HCT116 (cell line): ENCODE results near the gene PRSS36.

Experiments
- CEBPB ChIP-seq: IDR thresholded peaks from 2 replicates; pipeline ENCODE4 v1.6.1; 2012; ENCODE audit warnings: low read depth
- EGR1 ChIP-seq: IDR thresholded peaks from 2 replicates; pipeline ENCODE4 v1.6.1; 2012; ENCODE audit warnings: low read depth
- EZH2 ChIP-seq: fragments of 200-600 bp; sonication (generic); IDR thresholded peaks from 2 replicates; pipeline ENCODE4 v1.6.1; 2017; ENCODE audit warnings: antibody characterized with exemption, mixed run types
- EZH2phosphoT487 ChIP-seq: fragments of 200-600 bp; IDR thresholded peaks from 2 replicates; pipeline ENCODE4 v1.6.1; 2018; ENCODE audit warnings: antibody characterized with exemption, borderline replicate concordance
- TCF7L2 ChIP-seq: IDR thresholded peaks from 2 replicates; pipeline ENCODE4 v1.7.0; 2011; ENCODE audit warnings: borderline replicate concordance, inconsistent platforms; ENCODE audit not compliant: insufficient read depth, insufficient read length; ENCODE audit errors: extremely low read depth
- YY1 ChIP-seq: IDR thresholded peaks from 2 replicates; pipeline ENCODE4 v1.6.1; 2011; ENCODE audit warnings: low read length, low read depth, moderate library complexity, mild to moderate bottlenecking; ENCODE audit not compliant: insufficient replicate concordance; ENCODE audit errors: extremely low read depth
- TF ChIP-seq, protein P1 (sequence below), 3 experiments: fragments of 200-600 bp in 1 of 3; sonication (generic) in 1 of 3; IDR thresholded peaks in 2 of 3; conservative IDR thresholded peaks in 1 of 3; 2 replicates each; pipeline ENCODE4 v1.5.1; 2012 to 2017; ENCODE audit warnings: low read depth in 2 of 3, low read length in 2 of 3, antibody characterized with exemption in 1 of 3, borderline replicate concordance in 1 of 3, control low read depth in 1 of 3, mild to moderate bottlenecking in 1 of 3, mixed read lengths in 1 of 3, mixed run types in 1 of 3, moderate library complexity in 1 of 3; ENCODE audit not compliant: insufficient read depth in 1 of 3
- TF ChIP-seq, protein P2 (sequence below): IDR thresholded peaks from 2 replicates; pipeline ENCODE4 v1.6.1; 2012

DNA sequence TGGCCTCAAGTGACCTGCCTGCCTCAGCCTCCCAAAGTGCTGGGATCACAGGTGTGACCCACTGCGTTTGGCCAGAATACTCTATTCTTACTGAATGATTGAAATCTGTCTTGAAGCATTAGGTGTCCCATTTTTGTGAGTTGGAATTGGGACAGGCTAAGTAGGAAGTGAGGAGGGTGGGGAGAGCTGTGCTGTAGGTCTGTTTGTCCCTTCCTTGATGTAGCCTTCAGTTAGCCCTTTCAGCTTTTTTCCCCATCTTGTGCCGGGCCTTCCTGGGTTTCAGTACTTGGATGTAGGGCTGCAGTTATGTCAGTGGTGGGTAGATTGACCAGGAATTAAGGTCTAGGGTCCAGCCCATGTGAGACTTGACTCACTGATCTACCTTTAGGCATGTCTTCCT lies 44.0 kb upstream of the PRSS36 start:
- TF ChIP-seq, protein P1, sequence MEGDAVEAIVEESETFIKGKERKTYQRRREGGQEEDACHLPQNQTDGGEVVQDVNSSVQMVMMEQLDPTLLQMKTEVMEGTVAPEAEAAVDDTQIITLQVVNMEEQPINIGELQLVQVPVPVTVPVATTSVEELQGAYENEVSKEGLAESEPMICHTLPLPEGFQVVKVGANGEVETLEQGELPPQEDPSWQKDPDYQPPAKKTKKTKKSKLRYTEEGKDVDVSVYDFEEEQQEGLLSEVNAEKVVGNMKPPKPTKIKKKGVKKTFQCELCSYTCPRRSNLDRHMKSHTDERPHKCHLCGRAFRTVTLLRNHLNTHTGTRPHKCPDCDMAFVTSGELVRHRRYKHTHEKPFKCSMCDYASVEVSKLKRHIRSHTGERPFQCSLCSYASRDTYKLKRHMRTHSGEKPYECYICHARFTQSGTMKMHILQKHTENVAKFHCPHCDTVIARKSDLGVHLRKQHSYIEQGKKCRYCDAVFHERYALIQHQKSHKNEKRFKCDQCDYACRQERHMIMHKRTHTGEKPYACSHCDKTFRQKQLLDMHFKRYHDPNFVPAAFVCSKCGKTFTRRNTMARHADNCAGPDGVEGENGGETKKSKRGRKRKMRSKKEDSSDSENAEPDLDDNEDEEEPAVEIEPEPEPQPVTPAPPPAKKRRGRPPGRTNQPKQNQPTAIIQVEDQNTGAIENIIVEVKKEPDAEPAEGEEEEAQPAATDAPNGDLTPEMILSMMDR (IDR thresholded peaks at IDR 0.05 in 2 of 3, conservative IDR thresholded peaks at IDR 0.05 in 1 of 3; ENCODE audit: borderline replicate concordance in 1 of 3, insufficient read depth in 1 of 3, low read depth in 2 of 3, low read length in 2 of 3) = no peak
- TF ChIP-seq YY1 (no peak), EZH2 (no peak), EGR1 (no peak), CEBPB (no peak), TCF7L2 (no peak), EZH2phosphoT487 (no peak)
- TF ChIP-seq, protein P2, sequence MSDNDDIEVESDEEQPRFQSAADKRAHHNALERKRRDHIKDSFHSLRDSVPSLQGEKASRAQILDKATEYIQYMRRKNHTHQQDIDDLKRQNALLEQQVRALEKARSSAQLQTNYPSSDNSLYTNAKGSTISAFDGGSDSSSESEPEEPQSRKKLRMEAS = no peak
